GM23338 (cell line): ENCODE results near the gene SFT2D1. TPM values are rescaled to one million over a fixed set of nuclear protein-coding genes. Genes with fewer than 3 reads are reported as not detected.
A peak's percentile ranks its signal among the peaks of the same experiment; 100 is the strongest.

Experiments used
- ATAC-seq: fragments of 200-7000 bp; cut with Tn5 transposase; 3 replicates; pipeline ENCODE4 v1.9.1; 2020
- DNase-seq: peaks from one replicate; pipeline ENCODE4 v3.0.0-alpha.2; 2015; ENCODE audit warnings: low spot score
- H2AFZ ChIP-seq: fragments of 200-600 bp; sonication (generic); 2 replicates; pipeline ENCODE4 v1.8.0; 2016; ENCODE audit warnings: antibody characterized with exemption, mild to moderate bottlenecking, moderate library complexity
- H3F3A ChIP-seq: fragments of 200-600 bp; sonication (generic); replicated peaks from 2 replicates; pipeline ENCODE4 v1.8.0; 2017; ENCODE audit warnings: antibody characterized with exemption, mixed run types, low read depth
- H3K27ac ChIP-seq: fragments of 200-600 bp; sonication (generic); 2 replicates; pipeline ENCODE4 v1.6.1; 2016; ENCODE audit warnings: low read depth
- H3K27me3 ChIP-seq: fragments of 200-600 bp; sonication (generic); 2 replicates; pipeline ENCODE4 v1.8.0; 2016; ENCODE audit warnings: mild to moderate bottlenecking, mixed run types, moderate library complexity; ENCODE audit not compliant: insufficient read depth
- H3K36me3 ChIP-seq: fragments of 200-600 bp; sonication (generic); 2 replicates; pipeline ENCODE4 v1.8.0; 2016; ENCODE audit warnings: mild to moderate bottlenecking; ENCODE audit not compliant: insufficient read depth
- H3K4me1 ChIP-seq: fragments of 200-600 bp; sonication (generic); 2 replicates; pipeline ENCODE4 v1.8.0; 2016; ENCODE audit warnings: mild to moderate bottlenecking, moderate library complexity; ENCODE audit not compliant: insufficient read depth
- H3K4me2 ChIP-seq: fragments of 200-600 bp; sonication (generic); 2 replicates; pipeline ENCODE4 v1.7.1; 2017; ENCODE audit warnings: mixed run types
- H3K4me3 ChIP-seq: fragments of 200-600 bp; sonication (generic); 2 replicates; pipeline ENCODE4 v1.6.1; 2016; ENCODE audit warnings: mixed run types
- H3K79me2 ChIP-seq: fragments of 200-600 bp; sonication (generic); replicated peaks from 2 replicates; pipeline ENCODE4 v1.8.0; 2017; ENCODE audit warnings: mild to moderate bottlenecking; ENCODE audit not compliant: insufficient read depth
- H3K9me2 ChIP-seq: fragments of 200-600 bp; sonication (generic); 2 replicates; pipeline ENCODE4 v1.8.0; 2017; ENCODE audit not compliant: insufficient read depth
- H4K20me1 ChIP-seq: fragments of 200-600 bp; sonication (generic); replicated peaks from 2 replicates; pipeline ENCODE4 v1.8.0; 2017; ENCODE audit warnings: mild to moderate bottlenecking; ENCODE audit not compliant: insufficient read depth
- H3K27ac Mint-ChIP-seq: 2 replicates; pipeline ENCODE4 v1.8.0; 2020; ENCODE audit warnings: inconsistent platforms, mild to moderate bottlenecking, moderate library complexity, mixed read lengths
- H3K27me3 Mint-ChIP-seq: 3 replicates; pipeline ENCODE4 v1.8.0; 2022; ENCODE audit warnings: low read depth, mild to moderate bottlenecking, moderate library complexity, mixed read lengths, inconsistent platforms; ENCODE audit not compliant: insufficient read depth, poor library complexity
- H3K36me3 Mint-ChIP-seq: 3 replicates; pipeline ENCODE4 v1.8.0; 2021; ENCODE audit warnings: low read depth, mild to moderate bottlenecking, inconsistent platforms, moderate library complexity, mixed read lengths
- H3K4me1 Mint-ChIP-seq: 3 replicates; pipeline ENCODE4 v1.8.0; 2020; ENCODE audit warnings: mild to moderate bottlenecking, inconsistent platforms, mixed read lengths
- H3K4me3 Mint-ChIP-seq: 3 replicates; pipeline ENCODE4 v1.8.0; 2021; ENCODE audit warnings: moderate library complexity, mild to moderate bottlenecking, inconsistent platforms, mixed read lengths
- H3K9me3 Mint-ChIP-seq: 3 replicates; pipeline ENCODE4 v1.8.0; 2020; ENCODE audit warnings: moderate library complexity, mild to moderate bottlenecking, inconsistent platforms, mixed read lengths
- CREB1 ChIP-seq: fragments of 250-450 bp; sonication (Bioruptor Pico); IDR thresholded peaks from 2 replicates; pipeline ENCODE4 v1.5.0; 2020; ENCODE audit warnings: low read depth, mild to moderate bottlenecking, moderate library complexity
- EZH2 ChIP-seq: fragments of 200-600 bp; sonication (generic); IDR thresholded peaks from one replicate; pipeline ENCODE4 v1.8.0; 2017; ENCODE audit warnings: antibody characterized with exemption, mild to moderate bottlenecking, low read depth; ENCODE audit not compliant: unreplicated experiment
- JUNB ChIP-seq: IDR thresholded peaks from one replicate; pipeline ENCODE4 v1.6.1; 2016; ENCODE audit warnings: antibody characterized with exemption; ENCODE audit not compliant: unreplicated experiment
- NANOG ChIP-seq: IDR thresholded peaks from 2 replicates; pipeline ENCODE4 v1.6.1; 2016; ENCODE audit warnings: antibody characterized with exemption, borderline replicate concordance
- STAT1 ChIP-seq: IDR thresholded peaks from one replicate; pipeline ENCODE4 v1.6.1; 2016; ENCODE audit warnings: antibody characterized with exemption; ENCODE audit not compliant: unreplicated experiment
- ZNF114 ChIP-seq: fragments of 250-450 bp; sonication (Bioruptor Pico); IDR thresholded peaks from 2 replicates; pipeline ENCODE4 v1.5.0; 2020; ENCODE audit warnings: mild to moderate bottlenecking, moderate library complexity
- ZNF331 ChIP-seq: fragments of 250-450 bp; sonication (Bioruptor Pico); IDR thresholded peaks from 2 replicates; pipeline ENCODE4 v1.5.0; 2020; ENCODE audit warnings: low read depth, mild to moderate bottlenecking, moderate library complexity
- polyA plus RNA-seq: library from polyadenylated mRNA; unstranded; fragments of >200 nt; fragmentation: Nextera tagmentation; extraction: Ambion mirVana; gene quantifications from 2 replicates; pipeline ENCODE4 v1.2.1, GENCODE V29; 2016
- total RNA-seq: library from RNA; depleted of rRNA; stranded (reverse); fragments of >200 nt; shearing (Covaris generic); gene quantifications from 2 replicates; pipeline ENCODE4 v1.2.3, GENCODE V29; 2014
- TF ChIP-seq, protein P1 (sequence below), 2 experiments: fragments of 200-600 bp in 1 of 2; sonication (generic) in 1 of 2; conservative IDR thresholded peaks; 2 replicates each; pipeline versions ENCODE4 v1.5.1 to v1.6.1; 2016 to 2017; ENCODE audit warnings: antibody characterized with exemption in 2 of 2, low read depth in 2 of 2, mild to moderate bottlenecking in 2 of 2, moderate library complexity in 1 of 2
- TF ChIP-seq, protein P2 (sequence below): fragments of 250-450 bp; sonication (Bioruptor Pico); IDR thresholded peaks from 2 replicates; pipeline ENCODE4 v1.5.0; 2020; ENCODE audit warnings: mild to moderate bottlenecking, moderate library complexity
- TF ChIP-seq, protein P3 (sequence below): IDR thresholded peaks from 2 replicates; pipeline ENCODE4 v1.6.1; 2016; ENCODE audit warnings: antibody characterized with exemption

Gene SFT2D1
- total and polyA plus RNA-seq, 2 experiments from 2014 or later: 74.7 to 120 TPM

DNA sequence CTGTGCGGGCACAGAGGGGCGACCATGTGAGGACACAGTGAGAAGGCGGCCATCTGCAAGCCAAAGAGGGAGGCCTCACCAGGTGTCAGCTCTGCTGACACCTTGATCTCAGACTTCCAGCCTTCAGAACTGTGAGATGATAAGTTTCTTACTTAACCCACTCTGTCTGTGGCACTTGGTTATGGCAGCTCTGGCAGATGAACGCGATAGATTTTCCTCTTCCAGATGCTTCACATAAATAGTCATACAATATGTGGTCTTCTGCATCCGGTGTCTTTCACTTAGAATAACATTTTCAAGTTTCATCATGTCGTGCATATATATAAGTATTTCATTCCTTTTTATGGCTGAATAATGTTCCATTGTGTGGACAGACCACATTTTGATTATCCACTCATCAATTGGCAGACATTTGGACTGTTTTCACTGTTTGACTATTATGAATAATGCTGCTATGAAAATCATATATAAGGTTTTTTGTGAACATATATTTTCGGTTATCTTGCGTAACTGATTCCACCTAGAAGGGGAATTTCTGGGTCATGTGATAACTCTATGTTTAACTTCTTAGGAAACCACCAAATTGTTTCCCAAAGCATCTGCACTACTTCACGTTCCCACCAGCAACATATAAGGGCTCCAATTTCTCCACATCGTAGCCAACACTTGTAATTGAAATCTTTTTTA is 64.3 kb downstream of the SFT2D1 start:
- ATAC-seq (no peak), DNase-seq (no peak)
- no peaks in the 10 kb centered on the region for H3K4me1 Mint-ChIP-seq
- H3K27me3 Mint-ChIP-seq: peaks cover 23% of the 10 kb centered on the region
- H3K36me3 ChIP-seq: no peaks in the 10 kb centered on the region
- TF ChIP-seq JUNB (no peak), ZNF331 (CRISPR knock-in tag) (no peak), ZNF114 (no peak), STAT1 (no peak), CREB1 (CRISPR knock-in tag) (no peak)
- TF ChIP-seq, protein P1, sequence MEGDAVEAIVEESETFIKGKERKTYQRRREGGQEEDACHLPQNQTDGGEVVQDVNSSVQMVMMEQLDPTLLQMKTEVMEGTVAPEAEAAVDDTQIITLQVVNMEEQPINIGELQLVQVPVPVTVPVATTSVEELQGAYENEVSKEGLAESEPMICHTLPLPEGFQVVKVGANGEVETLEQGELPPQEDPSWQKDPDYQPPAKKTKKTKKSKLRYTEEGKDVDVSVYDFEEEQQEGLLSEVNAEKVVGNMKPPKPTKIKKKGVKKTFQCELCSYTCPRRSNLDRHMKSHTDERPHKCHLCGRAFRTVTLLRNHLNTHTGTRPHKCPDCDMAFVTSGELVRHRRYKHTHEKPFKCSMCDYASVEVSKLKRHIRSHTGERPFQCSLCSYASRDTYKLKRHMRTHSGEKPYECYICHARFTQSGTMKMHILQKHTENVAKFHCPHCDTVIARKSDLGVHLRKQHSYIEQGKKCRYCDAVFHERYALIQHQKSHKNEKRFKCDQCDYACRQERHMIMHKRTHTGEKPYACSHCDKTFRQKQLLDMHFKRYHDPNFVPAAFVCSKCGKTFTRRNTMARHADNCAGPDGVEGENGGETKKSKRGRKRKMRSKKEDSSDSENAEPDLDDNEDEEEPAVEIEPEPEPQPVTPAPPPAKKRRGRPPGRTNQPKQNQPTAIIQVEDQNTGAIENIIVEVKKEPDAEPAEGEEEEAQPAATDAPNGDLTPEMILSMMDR (conservative IDR thresholded peaks at IDR 0.05; ENCODE audit: low read depth in 2 of 2): no peak
- H3K4me3 Mint-ChIP-seq: no peak overlapping the region
- H3F3A ChIP-seq: peaks cover 9% of the 10 kb centered on the region
- H3K4me3 ChIP-seq: no peak overlapping the region
- H3K9me3 Mint-ChIP-seq: no peaks in the 10 kb centered on the region
- H3K27ac ChIP-seq: no peak overlapping the region
- H3K27ac Mint-ChIP-seq: no peak overlapping the region
- no peaks in the 10 kb centered on the region for H3K36me3 Mint-ChIP-seq
- H2AFZ ChIP-seq: no peak overlapping the region
- no peaks in the 10 kb centered on the region for H3K27me3 ChIP-seq
- no peaks in the 10 kb centered on the region for H3K9me2 ChIP-seq
- H3K79me2 ChIP-seq: no peaks in the 10 kb centered on the region
- H4K20me1 ChIP-seq: no peaks in the 10 kb centered on the region
- no peak overlapping the region for H3K4me2 ChIP-seq
- H3K4me1 ChIP-seq: no peaks in the 10 kb centered on the region

DNA sequence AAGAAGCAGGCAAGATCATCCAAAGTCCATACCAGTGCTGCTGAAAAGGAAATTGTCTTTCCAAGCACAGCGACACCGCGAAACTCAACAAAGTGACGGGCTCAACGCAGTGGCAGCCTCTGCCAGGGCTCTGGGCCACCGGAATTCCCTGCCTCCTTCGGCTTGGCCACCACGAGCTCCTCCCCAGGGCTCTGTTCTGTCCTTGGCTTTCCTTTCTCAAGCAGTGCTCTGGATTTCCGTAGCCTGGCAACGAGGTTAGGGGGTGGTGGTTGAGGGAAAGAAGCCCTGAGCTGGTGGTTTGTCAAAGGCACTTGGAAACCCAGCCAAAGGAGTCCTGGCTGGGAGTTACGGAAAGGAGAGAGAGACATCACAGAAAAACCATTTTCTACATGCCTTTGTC is 65.3 kb downstream of the SFT2D1 start:
- Histone ChIP-seq H3K4me3 (no peak overlapping the region), H3K4me2 (no peak overlapping the region), H3K36me3 (no peaks in the 10 kb centered on the region), H3K4me1 (no peaks in the 10 kb centered on the region), H3K27ac (no peak overlapping the region), H3F3A (peaks cover 9% of the 10 kb centered on the region), H4K20me1 (no peaks in the 10 kb centered on the region), H3K9me2 (no peaks in the 10 kb centered on the region), H2AFZ (no peak overlapping the region), H3K79me2 (no peaks in the 10 kb centered on the region), H3K27me3 (no peaks in the 10 kb centered on the region)
- Mint-ChIP-seq H3K27me3 (peaks cover 23% of the 10 kb centered on the region), H3K27ac (no peak overlapping the region), H3K4me1 (no peaks in the 10 kb centered on the region), H3K36me3 (no peaks in the 10 kb centered on the region), H3K4me3 (no peak overlapping the region), H3K9me3 (no peaks in the 10 kb centered on the region)
- DNase-seq (peak; percentile 38), ATAC-seq (peak; percentile 40)
- TF ChIP-seq JUNB: no peak
- no peak for TF ChIP-seq ZNF331 (CRISPR knock-in tag)
- no peak for TF ChIP-seq CREB1 (CRISPR knock-in tag)
- TF ChIP-seq, protein P2, sequence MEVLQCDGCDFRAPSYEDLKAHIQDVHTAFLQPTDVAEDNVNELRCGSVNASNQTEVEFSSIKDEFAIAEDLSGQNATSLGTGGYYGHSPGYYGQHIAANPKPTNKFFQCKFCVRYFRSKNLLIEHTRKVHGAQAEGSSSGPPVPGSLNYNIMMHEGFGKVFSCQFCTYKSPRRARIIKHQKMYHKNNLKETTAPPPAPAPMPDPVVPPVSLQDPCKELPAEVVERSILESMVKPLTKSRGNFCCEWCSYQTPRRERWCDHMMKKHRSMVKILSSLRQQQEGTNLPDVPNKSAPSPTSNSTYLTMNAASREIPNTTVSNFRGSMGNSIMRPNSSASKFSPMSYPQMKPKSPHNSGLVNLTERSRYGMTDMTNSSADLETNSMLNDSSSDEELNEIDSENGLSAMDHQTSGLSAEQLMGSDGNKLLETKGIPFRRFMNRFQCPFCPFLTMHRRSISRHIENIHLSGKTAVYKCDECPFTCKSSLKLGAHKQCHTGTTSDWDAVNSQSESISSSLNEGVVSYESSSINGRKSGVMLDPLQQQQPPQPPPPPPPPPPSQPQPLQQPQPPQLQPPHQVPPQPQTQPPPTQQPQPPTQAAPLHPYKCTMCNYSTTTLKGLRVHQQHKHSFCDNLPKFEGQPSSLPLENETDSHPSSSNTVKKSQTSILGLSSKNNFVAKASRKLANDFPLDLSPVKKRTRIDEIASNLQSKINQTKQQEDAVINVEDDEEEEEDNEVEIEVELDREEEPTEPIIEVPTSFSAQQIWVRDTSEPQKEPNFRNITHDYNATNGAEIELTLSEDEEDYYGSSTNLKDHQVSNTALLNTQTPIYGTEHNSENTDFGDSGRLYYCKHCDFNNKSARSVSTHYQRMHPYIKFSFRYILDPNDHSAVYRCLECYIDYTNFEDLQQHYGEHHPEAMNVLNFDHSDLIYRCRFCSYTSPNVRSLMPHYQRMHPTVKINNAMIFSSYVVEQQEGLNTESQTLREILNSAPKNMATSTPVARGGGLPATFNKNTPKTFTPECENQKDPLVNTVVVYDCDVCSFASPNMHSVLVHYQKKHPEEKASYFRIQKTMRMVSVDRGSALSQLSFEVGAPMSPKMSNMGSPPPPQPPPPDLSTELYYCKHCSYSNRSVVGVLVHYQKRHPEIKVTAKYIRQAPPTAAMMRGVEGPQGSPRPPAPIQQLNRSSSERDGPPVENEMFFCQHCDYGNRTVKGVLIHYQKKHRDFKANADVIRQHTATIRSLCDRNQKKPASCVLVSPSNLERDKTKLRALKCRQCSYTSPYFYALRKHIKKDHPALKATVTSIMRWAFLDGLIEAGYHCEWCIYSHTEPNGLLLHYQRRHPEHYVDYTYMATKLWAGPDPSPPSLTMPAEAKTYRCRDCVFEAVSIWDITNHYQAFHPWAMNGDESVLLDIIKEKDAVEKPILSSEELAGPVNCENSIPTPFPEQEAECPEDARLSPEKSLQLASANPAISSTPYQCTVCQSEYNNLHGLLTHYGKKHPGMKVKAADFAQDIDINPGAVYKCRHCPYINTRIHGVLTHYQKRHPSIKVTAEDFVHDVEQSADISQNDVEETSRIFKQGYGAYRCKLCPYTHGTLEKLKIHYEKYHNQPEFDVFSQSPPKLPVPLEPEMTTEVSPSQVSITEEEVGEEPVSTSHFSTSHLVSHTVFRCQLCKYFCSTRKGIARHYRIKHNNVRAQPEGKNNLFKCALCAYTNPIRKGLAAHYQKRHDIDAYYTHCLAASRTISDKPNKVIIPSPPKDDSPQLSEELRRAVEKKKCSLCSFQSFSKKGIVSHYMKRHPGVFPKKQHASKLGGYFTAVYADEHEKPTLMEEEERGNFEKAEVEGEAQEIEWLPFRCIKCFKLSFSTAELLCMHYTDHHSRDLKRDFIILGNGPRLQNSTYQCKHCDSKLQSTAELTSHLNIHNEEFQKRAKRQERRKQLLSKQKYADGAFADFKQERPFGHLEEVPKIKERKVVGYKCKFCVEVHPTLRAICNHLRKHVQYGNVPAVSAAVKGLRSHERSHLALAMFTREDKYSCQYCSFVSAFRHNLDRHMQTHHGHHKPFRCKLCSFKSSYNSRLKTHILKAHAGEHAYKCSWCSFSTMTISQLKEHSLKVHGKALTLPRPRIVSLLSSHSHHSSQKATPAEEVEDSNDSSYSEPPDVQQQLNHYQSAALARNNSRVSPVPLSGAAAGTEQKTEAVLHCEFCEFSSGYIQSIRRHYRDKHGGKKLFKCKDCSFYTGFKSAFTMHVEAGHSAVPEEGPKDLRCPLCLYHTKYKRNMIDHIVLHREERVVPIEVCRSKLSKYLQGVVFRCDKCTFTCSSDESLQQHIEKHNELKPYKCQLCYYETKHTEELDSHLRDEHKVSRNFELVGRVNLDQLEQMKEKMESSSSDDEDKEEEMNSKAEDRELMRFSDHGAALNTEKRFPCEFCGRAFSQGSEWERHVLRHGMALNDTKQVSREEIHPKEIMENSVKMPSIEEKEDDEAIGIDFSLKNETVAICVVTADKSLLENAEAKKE: no peak
- no peak for TF ChIP-seq EZH2
- TF ChIP-seq ZNF114: no peak
- TF ChIP-seq, protein P3, sequence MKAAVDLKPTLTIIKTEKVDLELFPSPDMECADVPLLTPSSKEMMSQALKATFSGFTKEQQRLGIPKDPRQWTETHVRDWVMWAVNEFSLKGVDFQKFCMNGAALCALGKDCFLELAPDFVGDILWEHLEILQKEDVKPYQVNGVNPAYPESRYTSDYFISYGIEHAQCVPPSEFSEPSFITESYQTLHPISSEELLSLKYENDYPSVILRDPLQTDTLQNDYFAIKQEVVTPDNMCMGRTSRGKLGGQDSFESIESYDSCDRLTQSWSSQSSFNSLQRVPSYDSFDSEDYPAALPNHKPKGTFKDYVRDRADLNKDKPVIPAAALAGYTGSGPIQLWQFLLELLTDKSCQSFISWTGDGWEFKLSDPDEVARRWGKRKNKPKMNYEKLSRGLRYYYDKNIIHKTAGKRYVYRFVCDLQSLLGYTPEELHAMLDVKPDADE: no peak
- no peak for TF ChIP-seq NANOG
